ENCODE measurements around the gene POP4.

POP4 gene

GRCh38 chr19:29651622-29652394 is 45.7 kb downstream of the POP4 start:
- Mint-ChIP-seq H3K4me1 (peaks cover 24% of the 10 kb centered on the region), H3K27me3 (no peaks in the 10 kb centered on the region), H3K27ac (ENCODE audit: low read depth) (no peak overlapping the region), H3K36me3 (ENCODE audit: insufficient read depth) (no peaks in the 10 kb centered on the region), H3K4me3 (peak overlapping the region; percentile 16), H3K9me3 (no peaks in the 10 kb centered on the region)
- DNase-seq (ENCODE audit: low spot score in 2 of 2): no peak
- peak; percentile 60 for ATAC-seq (replicated peaks; ENCODE audit: extremely low read depth, poor library complexity, severe bottlenecking)

GRCh38 chr19:29653398-29653797 is 47.3 kb downstream of the POP4 start:
- H3K4me1 Mint-ChIP-seq: peaks cover 24% of the 10 kb centered on the region
- DNase-seq (ENCODE audit: low spot score in 2 of 2) (no peak), ATAC-seq (replicated peaks; ENCODE audit: extremely low read depth, poor library complexity, severe bottlenecking) (no peak)
- H3K36me3 Mint-ChIP-seq (ENCODE audit: insufficient read depth): no peaks in the 10 kb centered on the region
- H3K4me3 Mint-ChIP-seq: no peak overlapping the region
- H3K27me3 Mint-ChIP-seq: no peaks in the 10 kb centered on the region
- no peak overlapping the region for H3K27ac Mint-ChIP-seq (ENCODE audit: low read depth)
- no peaks in the 10 kb centered on the region for H3K9me3 Mint-ChIP-seq

- no peak for DNase-seq (ENCODE audit: low spot score in 2 of 2)
- no peak for ATAC-seq (replicated peaks; ENCODE audit: extremely low read depth, poor library complexity, severe bottlenecking)
- H3K36me3 Mint-ChIP-seq (ENCODE audit: insufficient read depth): no peaks in the 10 kb centered on the region
- H3K27me3 Mint-ChIP-seq: no peaks in the 10 kb centered on the region
- no peak overlapping the region for H3K4me3 Mint-ChIP-seq
- no peak overlapping the region for H3K27ac Mint-ChIP-seq (ENCODE audit: low read depth)
- H3K4me1 Mint-ChIP-seq: peaks cover 24% of the 10 kb centered on the region
- H3K9me3 Mint-ChIP-seq: no peaks in the 10 kb centered on the region
Measured at GRCh38 chr19:29655648-29656335, 49.7 kb downstream of the POP4 start.

- no peak overlapping the region for H3K27ac Mint-ChIP-seq (ENCODE audit: low read depth)
- peaks cover 9% of the 10 kb centered on the region for H3K4me1 Mint-ChIP-seq
- H3K4me3 Mint-ChIP-seq: no peak overlapping the region
- H3K9me3 Mint-ChIP-seq: no peaks in the 10 kb centered on the region
- ATAC-seq (replicated peaks; ENCODE audit: extremely low read depth, poor library complexity, severe bottlenecking): no peak
- no peaks in the 10 kb centered on the region for H3K27me3 Mint-ChIP-seq
- no peaks in the 10 kb centered on the region for H3K36me3 Mint-ChIP-seq (ENCODE audit: insufficient read depth)
- DNase-seq (ENCODE audit: low spot score in 2 of 2): no peak
Measured at GRCh38 chr19:29658221-29658991, 52.3 kb downstream of the POP4 start.

- Mint-ChIP-seq H3K9me3 (no peaks in the 10 kb centered on the region), H3K27me3 (no peaks in the 10 kb centered on the region), H3K27ac (ENCODE audit: low read depth) (no peak overlapping the region), H3K4me3 (no peak overlapping the region), H3K36me3 (ENCODE audit: insufficient read depth) (no peaks in the 10 kb centered on the region), H3K4me1 (peaks cover 5% of the 10 kb centered on the region)
- no peak for DNase-seq (ENCODE audit: low spot score in 2 of 2)
- ATAC-seq (replicated peaks; ENCODE audit: extremely low read depth, poor library complexity, severe bottlenecking): no peak
Measured at GRCh38 chr19:29660835-29661234, 54.8 kb downstream of the POP4 start.

GRCh38 chr19:29662278-29662603 is 56.2 kb downstream of the POP4 start:
- H3K9me3 Mint-ChIP-seq: no peaks in the 10 kb centered on the region
- peaks cover 2% of the 10 kb centered on the region for H3K36me3 Mint-ChIP-seq (ENCODE audit: insufficient read depth)
- ATAC-seq (replicated peaks; ENCODE audit: extremely low read depth, poor library complexity, severe bottlenecking): no peak
- no peak for DNase-seq (ENCODE audit: low spot score in 2 of 2)
- H3K27me3 Mint-ChIP-seq: no peaks in the 10 kb centered on the region
- H3K4me1 Mint-ChIP-seq: peaks cover 11% of the 10 kb centered on the region
- no peak overlapping the region for H3K27ac Mint-ChIP-seq (ENCODE audit: low read depth)
- H3K4me3 Mint-ChIP-seq: no peak overlapping the region

GRCh38 chr19:29662604-29663404 is 56.7 kb downstream of the POP4 start:
- H3K9me3 Mint-ChIP-seq: no peaks in the 10 kb centered on the region
- H3K4me1 Mint-ChIP-seq: peaks cover 17% of the 10 kb centered on the region
- H3K27me3 Mint-ChIP-seq: no peaks in the 10 kb centered on the region
- no peak for DNase-seq (ENCODE audit: low spot score in 2 of 2)
- no peak overlapping the region for H3K4me3 Mint-ChIP-seq
- no peak for ATAC-seq (replicated peaks; ENCODE audit: extremely low read depth, poor library complexity, severe bottlenecking)
- H3K36me3 Mint-ChIP-seq (ENCODE audit: insufficient read depth): peaks cover 5% of the 10 kb centered on the region
- H3K27ac Mint-ChIP-seq (ENCODE audit: low read depth): no peak overlapping the region

- Mint-ChIP-seq H3K27ac (ENCODE audit: low read depth) (peak overlapping the region; percentile 57), H3K9me3 (no peaks in the 10 kb centered on the region), H3K36me3 (ENCODE audit: insufficient read depth) (peaks cover 7% of the 10 kb centered on the region), H3K4me3 (peak overlapping the region; percentile 90), H3K4me1 (peaks cover 28% of the 10 kb centered on the region), H3K27me3 (no peaks in the 10 kb centered on the region)
- no peak for ATAC-seq (replicated peaks; ENCODE audit: extremely low read depth, poor library complexity, severe bottlenecking)
- DNase-seq (ENCODE audit: low spot score in 2 of 2): no peak
Measured at GRCh38 chr19:29663861-29664752, 58.0 kb downstream of the POP4 start.

GRCh38 chr19:29664753-29665214 is 58.7 kb downstream of the POP4 start:
- ATAC-seq (replicated peaks; ENCODE audit: extremely low read depth, poor library complexity, severe bottlenecking) (peak; percentile 9), DNase-seq (ENCODE audit: low spot score in 2 of 2) (no peak)
- Mint-ChIP-seq H3K36me3 (ENCODE audit: insufficient read depth) (peaks cover 7% of the 10 kb centered on the region), H3K4me1 (peaks cover 35% of the 10 kb centered on the region), H3K27me3 (no peaks in the 10 kb centered on the region), H3K4me3 (peak overlapping the region; percentile 90), H3K9me3 (no peaks in the 10 kb centered on the region), H3K27ac (ENCODE audit: low read depth) (peak overlapping the region; percentile 57)

- peak within 1 kb of the TSS; percentile 90 for H3K4me3 Mint-ChIP-seq
- peaks cover 7% of the 10 kb centered on the region for H3K36me3 Mint-ChIP-seq (ENCODE audit: insufficient read depth)
- peaks cover 40% of the 10 kb centered on the region for H3K4me1 Mint-ChIP-seq
- DNase-seq (ENCODE audit: low spot score in 2 of 2): peak; percentile 62 to 70
- peak within 1 kb of the TSS; percentile 91 for H3K27ac Mint-ChIP-seq (ENCODE audit: low read depth)
- no peaks in the 10 kb centered on the region for H3K9me3 Mint-ChIP-seq
- no peaks in the 10 kb centered on the region for H3K27me3 Mint-ChIP-seq
- ATAC-seq (replicated peaks; ENCODE audit: extremely low read depth, poor library complexity, severe bottlenecking): peak; percentile 53
Measured at GRCh38 chr19:29665215-29665825, 59.2 kb downstream of the POP4 start, which contains the start of gene PLEKHF1. Gene PLEKHF1 (plus strand): TSS chr19:29665461. CDS start chr19:29673840, 8,379 bp downstream.
